ENCODE results near the gene RHOT1.
A peak's percentile ranks its signal among the peaks of the same experiment; 100 is the strongest.
"Not testable (repeated sequence)": the region's sequence is repeated elsewhere in the genome, so short reads cannot be mapped to it uniquely, and the experiment has no call there.

Gene RHOT1

GRCh38 chr17:32142038-32142856 is at the start of gene RHOT1:
TSS of gene RHOT1 (plus strand) at chr17:32142502. CDS start at chr17:32142693, 191 bp downstream.
- DNase-seq, result peak; percentile 37

GRCh38 chr17:32099686-32100085 is 42.6 kb upstream of the RHOT1 start:
- DNase-seq, result no peak

- not testable (repeated sequence) for DNase-seq
These were observed 42.0 kb upstream of the RHOT1 start for GRCh38 chr17:32100323-32100722.

GRCh38 chr17:32100971-32101631 is 41.2 kb upstream of the RHOT1 start:
- no peak for DNase-seq

- DNase-seq, result no peak
These were observed 40.1 kb upstream of the RHOT1 start for GRCh38 chr17:32102172-32102571.

- no peak for DNase-seq
These were observed 39.6 kb upstream of the RHOT1 start for GRCh38 chr17:32102646-32103186.

- no peak for DNase-seq
These were observed 38.7 kb upstream of the RHOT1 start for GRCh38 chr17:32103476-32104113.

GRCh38 chr17:32104158-32104557 is 38.1 kb upstream of the RHOT1 start:
- no peak for DNase-seq

- DNase-seq, result not testable (repeated sequence)
These were observed 35.8 kb upstream of the RHOT1 start for GRCh38 chr17:32106471-32106981.

- not testable (repeated sequence) for DNase-seq
These were observed 35.1 kb upstream of the RHOT1 start for GRCh38 chr17:32107194-32107593.

- no peak for DNase-seq
These were observed 31.7 kb upstream of the RHOT1 start for GRCh38 chr17:32110596-32110995.

GRCh38 chr17:32111141-32111771 is 31.0 kb upstream of the RHOT1 start:
- DNase-seq, result no peak

- no peak for DNase-seq
These were observed 29.9 kb upstream of the RHOT1 start for GRCh38 chr17:32112416-32112815.

GRCh38 chr17:32114536-32114935 is 27.8 kb upstream of the RHOT1 start:
- no peak for DNase-seq

- not testable (repeated sequence) for DNase-seq
These were observed 26.8 kb upstream of the RHOT1 start for GRCh38 chr17:32115546-32115945.

- DNase-seq, result no peak
These were observed 25.4 kb upstream of the RHOT1 start for GRCh38 chr17:32116937-32117336.

- DNase-seq, result no peak
These were observed 24.9 kb upstream of the RHOT1 start for GRCh38 chr17:32117399-32117798.

GRCh38 chr17:32118088-32118487 is 24.2 kb upstream of the RHOT1 start:
- DNase-seq, result not testable (repeated sequence)

- no peak for DNase-seq
These were observed 23.5 kb upstream of the RHOT1 start for GRCh38 chr17:32118835-32119234.

- no peak for DNase-seq
These were observed 22.2 kb upstream of the RHOT1 start for GRCh38 chr17:32120141-32120540.

GRCh38 chr17:32120716-32121115 is 21.6 kb upstream of the RHOT1 start:
- DNase-seq, result no peak

- no peak for DNase-seq
These were observed 18.5 kb upstream of the RHOT1 start for GRCh38 chr17:32123782-32124181.
